Keratinocyte (primary cell): ENCODE data around the gene TSPEAR. TPM values are rescaled to one million over a fixed set of nuclear protein-coding genes. Genes with fewer than 3 reads are reported as not detected.

Source experiments
- DNase-seq: peaks from one replicate; pipeline ENCODE4 v3.0.0-alpha.2; 2011; ENCODE audit warnings: low read depth, missing footprints, low spot score
- FAIRE-seq: peaks from 2 replicates; lab custom pipeline; 2011; peaks lifted over from hg19 to GRCh38; lab: Jason Lieb, UNC
- H2AFZ ChIP-seq: 2 replicates; pipeline ENCODE4 v1.6.0; 2012; ENCODE audit warnings: low read length, control low read depth, inconsistent platforms; ENCODE audit not compliant: control insufficient read depth
- H3K27ac ChIP-seq: 2 replicates; pipeline ENCODE4 v1.5.1; 2011; ENCODE audit warnings: low read length; ENCODE audit not compliant: control insufficient read depth, insufficient read depth
- H3K27me3 ChIP-seq: 3 replicates; pipeline ENCODE4 v1.6.0; 2011; ENCODE audit warnings: low read length; ENCODE audit not compliant: control insufficient read depth, insufficient read depth; ENCODE audit errors: extremely low read depth
- H3K36me3 ChIP-seq, 2 experiments: 2 replicates in 1 of 2; 3 replicates in 1 of 2; pipeline ENCODE4 v1.5.1; 2011; ENCODE audit warnings: low read length in 2 of 2, mild to moderate bottlenecking in 1 of 2; ENCODE audit not compliant: control insufficient read depth in 2 of 2, insufficient read depth in 2 of 2; ENCODE audit errors: extremely low read depth in 1 of 2
- H3K4me1 ChIP-seq: 3 replicates; pipeline ENCODE4 v1.5.1; 2011; ENCODE audit warnings: low read length; ENCODE audit not compliant: control insufficient read depth, insufficient read depth; ENCODE audit errors: extremely low read depth
- H3K4me2 ChIP-seq: 3 replicates; pipeline ENCODE4 v1.6.0; 2011; ENCODE audit warnings: low read depth, low read length; ENCODE audit not compliant: control insufficient read depth, insufficient read depth; ENCODE audit errors: extremely low read depth
- H3K4me3 ChIP-seq, 3 experiments: fragments of 200-600 bp in 1 of 3; sonication (generic) in 1 of 3; 2 replicates in 2 of 3; 3 replicates in 1 of 3; pipeline ENCODE4 v1.5.1; 2011 to 2016; ENCODE audit warnings: low read length in 3 of 3, mild to moderate bottlenecking in 3 of 3, control low read depth in 2 of 3, inconsistent platforms in 1 of 3, low read depth in 1 of 3, mixed read lengths in 1 of 3, mixed run types in 1 of 3, moderate library complexity in 1 of 3; ENCODE audit not compliant: control insufficient read depth in 2 of 3, insufficient read depth in 2 of 3; ENCODE audit errors: extremely low read depth in 1 of 3
- H3K79me2 ChIP-seq: 2 replicates; pipeline ENCODE4 v1.6.0; 2012; ENCODE audit warnings: low read length; ENCODE audit not compliant: control insufficient read depth, insufficient read depth
- H3K9ac ChIP-seq: 3 replicates; pipeline ENCODE4 v1.6.0; 2011; ENCODE audit warnings: low read length; ENCODE audit not compliant: control insufficient read depth, insufficient read depth; ENCODE audit errors: extremely low read depth
- H3K9me1 ChIP-seq: 3 replicates; pipeline ENCODE4 v1.6.0; 2011; ENCODE audit warnings: low read length; ENCODE audit not compliant: control insufficient read depth, insufficient read depth; ENCODE audit errors: extremely low read depth
- H3K9me3 ChIP-seq: 2 replicates; pipeline ENCODE4 v1.5.1; 2012; ENCODE audit warnings: low read depth, low read length; ENCODE audit not compliant: control insufficient read depth
- H4K20me1 ChIP-seq: 3 replicates; pipeline ENCODE4 v1.6.0; 2011; ENCODE audit warnings: low read length; ENCODE audit not compliant: control insufficient read depth, insufficient read depth; ENCODE audit errors: extremely low read depth
- CTCF ChIP-seq, 3 experiments: IDR thresholded peaks in 1 of 3; conservative IDR thresholded peaks in 1 of 3; optimal IDR thresholded peaks in 1 of 3; 2 replicates in 2 of 3; 3 replicates in 1 of 3; pipeline versions ENCODE3 to v1.5.1; 2011; ENCODE audit warnings: low read length in 3 of 3, mild to moderate bottlenecking in 3 of 3, moderate library complexity in 2 of 3, control low read depth in 1 of 3, inconsistent platforms in 1 of 3; ENCODE audit not compliant: insufficient read depth in 2 of 3; ENCODE audit errors: extremely low read depth in 1 of 3
- EZH2 ChIP-seq: IDR thresholded peaks from one replicate; pipeline ENCODE4 v1.6.1; 2012; ENCODE audit warnings: inconsistent platforms, mild to moderate bottlenecking, low read length, moderate library complexity
- dilution Hi-C: fragments of 300-500 bp; cut with MboI; formaldehyde crosslinking; loops from one replicate; pipeline ENCODE4 v1.7.0; 2020; ENCODE audit warnings: low sequenced_read_pairs; ENCODE audit not compliant: extremely low pct_ligation_motif_present
- polyA plus RNA-seq, 5 experiments: library from polyadenylated mRNA; depleted of rRNA in 3 of 5; stranded (reverse) in 3 of 5; stranded (forward) in 1 of 5; unstranded in 1 of 5; fragments of >200 nt; gene quantifications; 1 replicate in 1 of 5; 2 replicates in 3 of 5; 3 replicates in 1 of 5; pipeline versions ENCODE4 v1.2.1 to v1.2.3, GENCODE V29; 2011 to 2012; ENCODE audit warnings: missing spikeins in 2 of 5, low read depth in 1 of 5, low replicate concordance in 1 of 5

The TSPEAR gene
- polyA plus RNA-seq, 1 donor (not counting 4 experiments of a cell fraction or from before 2014, with no cell fraction given): 0.12 TPM

GRCh38 chr21:44681861-44682579 is 29.4 kb downstream of the TSPEAR start, which contains the start of gene KRTAP12-1:
KRTAP12-1 (minus strand) TSS chr21:44682163; CDS start chr21:44682123, 40 bp downstream.
- dilution Hi-C loops: no loop called here
- Histone ChIP-seq H3K4me2 (no peak within 1 kb of the TSS), H2AFZ (no peak within 1 kb of the TSS), H3K9me3 (no peaks in the 10 kb centered on the region), H3K4me1 (no peaks in the 10 kb centered on the region), H3K27ac (no peak within 1 kb of the TSS), H3K9ac (no peak within 1 kb of the TSS), H3K79me2 (no peaks in the 10 kb centered on the region), H3K4me3 (no peak within 1 kb of the TSS), H4K20me1 (no peaks in the 10 kb centered on the region), H3K9me1 (no peaks in the 10 kb centered on the region), H3K36me3 (no peaks in the 10 kb centered on the region), H3K27me3 (no peaks in the 10 kb centered on the region)
- TF ChIP-seq EZH2: no peak
- no peak for TF ChIP-seq CTCF (optimal IDR thresholded peaks at IDR 0.05 in 1 of 3, IDR thresholded peaks at IDR 0.05 in 1 of 3, conservative IDR thresholded peaks at IDR 0.05 in 1 of 3; ENCODE audit: extremely low read depth in 1 of 3, insufficient read depth in 2 of 3, low read length in 3 of 3)
- DNase-seq (no peak), FAIRE-seq (no peak)

- Histone ChIP-seq H3K4me3 (no peak overlapping the region), H3K4me2 (no peak overlapping the region), H3K27ac (no peak overlapping the region), H4K20me1 (no peaks in the 10 kb centered on the region), H3K9ac (no peak overlapping the region), H3K9me3 (no peaks in the 10 kb centered on the region), H3K27me3 (no peaks in the 10 kb centered on the region), H3K79me2 (no peaks in the 10 kb centered on the region), H3K4me1 (no peaks in the 10 kb centered on the region), H2AFZ (no peak overlapping the region), H3K9me1 (no peaks in the 10 kb centered on the region), H3K36me3 (no peaks in the 10 kb centered on the region)
- no peak for FAIRE-seq
- no peak for DNase-seq
- dilution Hi-C loops: no loop called here
- TF ChIP-seq CTCF (optimal IDR thresholded peaks at IDR 0.05 in 1 of 3, IDR thresholded peaks at IDR 0.05 in 1 of 3, conservative IDR thresholded peaks at IDR 0.05 in 1 of 3; ENCODE audit: extremely low read depth in 1 of 3, insufficient read depth in 2 of 3, low read length in 3 of 3) (no peak), EZH2 (no peak)
These were observed 30.2 kb downstream of the TSPEAR start for GRCh38 chr21:44681152-44681551.
